Measurements from ENCODE around the gene UPB1.

Gene UPB1

DNA sequence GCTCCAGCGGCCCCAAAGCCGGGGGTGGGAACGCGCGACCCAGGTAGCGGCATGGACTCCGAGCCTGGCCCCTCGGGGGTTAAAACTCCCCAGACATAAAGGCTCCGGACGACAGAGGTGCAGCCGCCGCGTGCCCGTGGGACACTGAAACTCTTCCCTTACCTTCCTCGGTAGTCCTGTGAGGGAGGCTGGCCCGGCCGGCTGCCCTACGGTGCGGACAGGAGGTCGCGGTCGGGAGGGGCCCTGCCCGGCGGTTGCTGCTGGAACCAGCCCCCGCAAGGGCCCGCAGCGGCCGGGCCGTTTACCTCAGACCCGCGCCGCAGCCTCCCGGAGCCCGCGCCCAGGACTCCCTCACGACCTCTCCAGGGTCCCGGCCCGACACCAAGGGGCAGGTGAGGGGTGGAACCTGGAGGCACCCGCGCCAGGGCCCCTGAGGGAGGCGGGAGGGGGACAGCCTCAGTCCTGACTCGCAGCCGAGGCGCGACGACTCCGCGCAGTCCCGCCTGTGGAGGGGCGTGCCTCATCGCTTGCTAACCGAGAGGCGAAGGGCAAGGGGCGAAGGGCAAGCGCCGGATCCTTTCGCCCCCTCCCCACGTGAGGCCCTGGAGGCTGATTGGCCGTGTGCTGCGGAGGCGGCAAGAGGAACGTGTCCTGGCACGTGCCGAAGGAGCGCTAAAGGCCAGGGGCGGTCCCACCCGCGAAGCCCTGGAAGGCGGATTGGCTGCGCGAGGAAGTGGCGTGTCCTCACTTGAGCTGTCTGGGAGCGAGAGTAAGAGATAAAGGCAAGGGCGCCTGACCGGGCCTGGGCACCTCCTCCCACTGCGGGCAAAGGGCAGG lies at the start of gene UPB1:
Gene UPB1 (plus strand): TSS at position 805 of the 837 bp plus-strand sequence. CDS start 72 bp downstream, outside the sequence.
- FAIRE-seq: no peak

DNA sequence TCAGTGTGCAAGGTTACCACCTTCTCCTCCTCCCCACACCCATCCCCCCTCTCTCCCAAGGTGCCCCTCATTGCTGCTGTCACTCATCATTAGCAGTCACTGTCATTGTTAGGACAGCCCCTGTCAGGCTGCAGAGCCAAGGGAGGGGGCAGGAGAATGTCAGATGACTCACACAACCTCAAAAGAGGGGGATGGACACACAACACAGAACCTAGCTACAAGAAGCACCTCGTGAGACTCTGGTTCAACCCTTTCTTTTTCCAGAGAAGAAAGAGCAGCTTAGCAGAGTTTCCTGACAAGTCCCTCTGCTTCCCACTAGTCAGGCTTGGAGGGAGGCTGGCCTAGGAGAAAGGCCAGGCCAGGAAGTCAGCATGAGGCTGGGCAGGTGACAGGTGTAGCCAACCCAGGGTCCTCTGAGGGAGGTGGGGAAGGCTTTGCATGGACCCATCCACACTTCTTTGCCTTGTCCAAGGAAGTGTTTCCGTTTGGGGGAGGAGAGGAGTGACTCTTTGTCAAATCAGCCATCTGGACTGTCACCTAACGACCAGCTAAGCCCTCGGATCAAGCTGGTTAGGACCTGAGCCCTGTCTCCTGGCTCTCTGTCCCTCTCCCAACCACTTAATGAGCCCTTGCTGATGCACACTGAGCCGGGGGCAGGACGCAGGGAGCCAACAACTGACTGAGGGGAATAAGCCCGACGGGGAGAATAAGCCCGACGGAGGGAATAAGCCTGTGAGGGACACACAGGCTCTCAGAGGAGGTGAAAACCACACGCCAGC lies 49.5 kb upstream of the UPB1 start:
- no peak for FAIRE-seq

DNA sequence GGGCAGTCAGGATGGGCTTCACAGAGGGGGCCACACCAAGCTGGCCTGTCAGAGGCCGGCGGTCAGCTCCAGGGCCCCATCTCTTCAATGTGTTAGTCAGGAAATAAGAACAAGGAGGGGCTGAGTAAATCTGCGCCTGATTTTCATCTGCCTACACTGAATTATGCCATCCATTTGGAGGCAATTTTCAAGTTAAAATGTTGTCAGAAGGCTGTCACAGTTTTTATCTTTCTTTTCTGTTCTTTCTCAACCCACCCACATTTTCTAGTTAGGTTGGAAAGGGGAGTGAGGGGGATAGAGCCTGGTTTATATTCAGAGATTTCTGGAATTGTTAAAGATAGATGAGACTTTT lies 48.9 kb upstream of the UPB1 start:
- FAIRE-seq: no peak

DNA sequence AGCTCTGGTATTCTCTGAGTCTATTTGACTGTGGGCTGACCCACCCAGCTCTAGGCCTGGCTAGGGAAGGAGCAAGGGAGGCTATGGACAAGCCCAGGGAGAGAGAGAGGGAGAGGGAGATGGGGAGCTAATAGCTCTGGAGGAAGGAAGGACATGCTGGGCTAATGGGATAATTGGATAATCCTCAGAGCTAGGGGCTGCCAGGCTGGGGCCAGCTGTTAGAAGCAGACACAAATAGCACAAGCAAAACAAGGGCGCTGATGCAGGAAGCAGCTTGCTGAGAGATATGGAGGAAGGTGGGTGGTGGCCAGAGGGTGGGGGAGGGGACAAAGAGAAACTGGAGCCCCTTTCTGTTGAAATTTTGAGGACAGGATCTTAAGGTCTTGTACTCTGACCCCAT lies 44.5 kb upstream of the UPB1 start:
- FAIRE-seq: no peak

DNA sequence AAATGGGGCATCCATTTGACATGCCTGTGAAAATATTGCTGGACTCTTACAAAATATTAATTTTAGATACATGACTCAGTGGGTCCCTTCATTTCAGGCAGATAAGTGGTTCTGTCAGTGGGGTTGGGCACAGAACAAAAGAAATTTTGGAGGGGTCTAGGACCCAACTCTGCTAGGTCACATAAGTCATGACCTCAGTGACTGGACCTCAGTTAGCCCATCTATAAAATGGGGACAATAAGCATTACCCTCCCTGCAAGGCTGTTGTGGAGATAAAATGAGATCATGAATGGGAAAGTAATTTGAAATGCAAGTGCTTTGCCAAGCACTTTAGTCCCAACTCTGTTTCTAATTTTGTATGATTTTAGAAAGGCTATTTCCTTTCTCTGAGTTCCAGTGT lies 44.0 kb upstream of the UPB1 start:
- no peak for FAIRE-seq

DNA sequence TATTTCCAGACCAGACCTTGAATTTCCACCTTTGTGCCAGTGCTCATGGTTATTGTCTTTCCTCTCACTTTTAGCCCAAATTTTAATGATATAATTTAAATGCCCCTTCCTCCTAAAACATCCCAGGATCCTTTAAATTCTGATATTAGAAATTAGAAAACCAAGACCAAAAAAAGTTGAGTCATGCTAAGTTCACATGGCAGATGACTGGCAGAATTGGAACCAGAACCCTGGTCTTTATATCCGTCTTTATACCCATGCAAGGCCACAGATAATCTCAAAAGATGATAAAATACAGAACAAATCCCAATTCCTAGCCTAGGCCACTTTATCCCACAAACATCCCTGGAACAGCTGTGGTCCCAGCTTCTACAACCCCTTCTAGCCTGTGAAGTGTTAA lies 41.3 kb upstream of the UPB1 start:
- no peak for FAIRE-seq

DNA sequence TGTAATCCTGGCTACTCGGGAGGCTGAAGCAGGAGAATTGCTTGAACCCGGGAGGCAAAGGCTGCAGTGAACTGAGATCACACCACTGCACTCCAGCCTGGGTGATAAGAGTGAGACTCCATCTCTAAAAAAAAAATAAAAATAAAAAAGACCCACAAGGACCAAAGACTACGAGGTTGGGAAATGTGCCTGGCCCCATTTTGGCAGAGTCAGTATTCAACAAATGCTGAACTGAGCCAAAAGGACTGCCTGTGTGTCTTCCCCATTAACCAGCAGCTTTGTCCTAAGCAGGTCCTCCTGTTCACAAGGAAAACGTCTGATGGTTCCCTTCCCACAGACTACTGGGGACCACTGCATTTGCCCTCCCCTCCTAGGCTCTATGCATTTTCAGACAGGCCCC lies 40.1 kb upstream of the UPB1 start:
- FAIRE-seq: no peak

DNA sequence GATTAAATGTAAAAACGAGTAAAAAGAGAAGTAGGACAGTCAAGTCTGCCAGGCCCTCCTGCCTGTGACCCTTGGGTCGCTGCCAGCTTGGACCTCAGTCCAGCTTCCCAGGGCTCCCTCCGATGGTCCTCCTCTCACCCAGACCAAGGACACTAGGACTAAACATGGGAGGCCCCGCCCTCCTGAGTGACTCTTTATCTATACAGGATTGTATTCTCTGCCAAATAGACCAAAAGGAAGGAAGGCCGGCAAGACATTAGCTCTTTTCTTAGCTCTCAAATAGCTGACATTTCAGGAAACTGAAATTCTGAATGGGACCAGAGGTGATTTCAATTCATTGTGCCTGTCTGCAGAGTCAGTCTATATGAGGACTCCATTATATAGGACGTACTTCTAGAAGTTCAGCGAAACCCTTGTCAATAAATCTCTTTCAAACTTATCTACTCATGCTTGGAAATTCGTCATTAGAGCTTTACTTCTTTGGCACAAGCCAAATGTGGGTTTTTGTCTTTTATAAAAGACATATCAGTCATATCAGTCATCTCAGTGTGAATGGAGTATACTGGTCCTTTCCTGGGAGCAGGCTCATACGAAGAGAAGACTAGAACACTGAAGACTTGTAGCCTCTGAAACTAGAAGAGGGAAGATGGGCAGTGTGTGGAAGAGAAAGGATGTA lies 39.2 kb upstream of the UPB1 start:
- FAIRE-seq: no peak

DNA sequence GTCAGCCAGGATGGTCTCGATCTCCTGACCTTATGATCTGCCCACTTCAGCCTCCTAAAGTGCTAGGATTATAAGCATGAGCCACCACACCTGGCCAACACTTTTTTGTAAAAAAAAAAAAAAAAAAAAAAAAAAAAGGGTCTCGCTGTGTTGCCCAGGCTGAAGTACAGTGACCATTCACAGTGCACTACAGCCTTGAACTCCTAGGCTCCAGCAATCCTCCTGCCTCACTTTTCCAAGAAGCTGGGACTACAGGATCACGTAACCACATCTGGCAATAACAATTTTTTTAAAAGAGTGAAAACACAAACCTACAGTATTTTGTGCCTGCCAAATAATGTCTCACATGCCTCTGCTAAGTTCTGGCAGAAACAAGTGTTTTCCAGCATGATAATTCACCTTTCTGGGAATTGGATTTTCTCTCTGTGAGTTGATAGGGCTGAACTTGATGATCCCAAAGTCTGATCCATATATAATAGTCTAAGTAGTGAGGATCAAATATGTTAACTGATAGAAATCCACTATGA lies 37.2 kb upstream of the UPB1 start:
- no peak for FAIRE-seq

DNA sequence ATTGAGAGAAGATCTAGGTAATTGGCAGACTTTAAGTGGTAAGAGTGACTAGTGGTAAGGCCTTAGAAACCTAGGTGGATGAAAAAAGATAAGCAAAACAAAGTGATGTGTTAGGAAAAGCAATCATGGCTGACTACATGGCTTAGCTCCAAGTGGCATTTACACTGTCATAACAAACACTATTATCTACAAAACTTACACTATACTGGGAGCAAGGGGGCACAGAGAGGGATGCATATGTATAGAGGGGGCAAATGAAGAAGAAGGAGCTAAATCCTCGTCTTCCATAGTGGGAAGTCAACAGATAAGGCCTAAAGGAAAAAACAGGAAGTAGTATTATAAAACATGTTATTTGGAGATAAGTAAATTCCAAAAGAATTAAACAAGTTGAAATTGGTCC lies 35.2 kb upstream of the UPB1 start:
- no peak for FAIRE-seq

DNA sequence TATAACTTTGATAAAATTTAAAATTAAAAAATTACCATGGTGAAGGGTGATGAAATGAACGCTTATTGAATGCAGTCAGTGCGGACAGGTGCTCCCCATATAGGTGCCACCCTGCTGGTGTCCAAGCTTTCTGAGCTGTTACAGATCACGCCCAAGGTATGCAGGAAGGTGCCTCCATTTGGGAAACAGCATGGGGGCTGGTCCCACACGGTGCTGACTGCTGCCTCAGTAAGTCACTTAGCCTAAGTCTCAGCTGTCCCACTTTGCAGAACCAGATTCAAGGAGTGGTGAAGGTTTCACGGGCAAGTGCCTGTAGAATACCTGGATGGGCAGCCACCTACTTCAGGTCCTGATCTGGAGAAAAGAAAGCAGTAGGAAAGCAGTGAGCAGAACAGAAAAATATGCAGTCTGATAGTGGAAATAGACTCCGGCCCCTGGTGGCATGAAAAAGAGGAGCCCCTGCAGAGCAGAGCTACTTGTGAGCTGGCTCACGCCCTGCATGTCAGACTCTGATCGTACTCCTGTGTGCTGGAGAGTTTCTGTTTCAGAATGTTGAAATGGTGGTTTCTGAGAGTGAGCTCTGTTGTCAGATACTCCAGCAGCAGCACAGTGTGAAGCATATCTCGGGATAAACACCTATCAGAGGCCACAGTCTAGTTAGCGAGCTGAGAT lies 34.6 kb upstream of the UPB1 start:
- FAIRE-seq: no peak

DNA sequence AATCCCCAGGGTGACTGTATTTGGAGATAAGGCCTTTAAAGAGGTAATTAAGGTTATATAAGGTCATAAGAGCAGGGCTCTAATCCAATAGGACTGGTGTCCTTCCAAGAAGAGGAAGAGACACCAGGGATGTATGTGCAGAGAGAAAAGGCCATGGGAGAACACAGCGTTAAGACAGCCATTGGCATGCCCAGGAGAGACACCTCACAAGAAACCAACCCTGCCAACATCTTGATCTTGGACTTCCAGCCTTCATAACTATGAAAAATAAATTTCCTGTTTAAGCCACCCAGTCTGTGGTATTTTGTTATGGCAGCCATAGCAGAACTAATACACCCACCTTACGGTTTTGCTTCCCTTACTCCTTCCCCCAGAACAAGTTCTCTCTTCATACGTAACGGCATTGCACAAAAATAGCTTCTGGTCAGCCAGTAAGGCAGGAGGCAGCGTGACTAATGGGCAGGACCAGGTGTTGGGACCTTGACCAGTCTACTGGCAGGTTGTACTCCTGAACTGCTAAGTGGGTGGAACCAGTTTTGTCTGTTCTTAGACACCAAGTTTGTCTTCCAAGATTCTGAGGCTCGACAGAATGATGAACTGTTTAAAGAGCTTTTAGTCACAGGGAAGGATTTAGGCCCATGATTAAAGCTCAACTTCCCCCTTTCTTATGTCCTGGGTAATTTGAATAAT lies 31.9 kb upstream of the UPB1 start:
- no peak for FAIRE-seq

DNA sequence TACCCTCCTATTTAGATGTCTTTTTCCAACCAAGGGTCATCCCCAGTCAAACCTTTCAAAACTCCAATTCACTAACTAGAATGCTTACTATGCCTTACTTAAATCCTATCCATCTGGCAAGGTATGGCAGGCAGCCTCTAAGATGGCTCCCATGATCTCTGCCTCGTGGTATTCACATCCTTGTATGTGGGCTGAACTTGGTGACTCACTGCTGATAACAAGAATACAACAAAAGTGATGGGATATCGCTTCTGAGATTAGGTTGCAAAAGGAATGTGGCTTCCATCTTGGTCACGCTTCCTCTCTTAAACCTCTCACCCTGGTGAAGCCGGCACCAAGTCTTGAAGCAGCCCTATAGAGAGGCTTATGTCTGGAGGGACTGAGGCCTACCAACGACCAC lies 29.6 kb upstream of the UPB1 start:
- no peak for FAIRE-seq

DNA sequence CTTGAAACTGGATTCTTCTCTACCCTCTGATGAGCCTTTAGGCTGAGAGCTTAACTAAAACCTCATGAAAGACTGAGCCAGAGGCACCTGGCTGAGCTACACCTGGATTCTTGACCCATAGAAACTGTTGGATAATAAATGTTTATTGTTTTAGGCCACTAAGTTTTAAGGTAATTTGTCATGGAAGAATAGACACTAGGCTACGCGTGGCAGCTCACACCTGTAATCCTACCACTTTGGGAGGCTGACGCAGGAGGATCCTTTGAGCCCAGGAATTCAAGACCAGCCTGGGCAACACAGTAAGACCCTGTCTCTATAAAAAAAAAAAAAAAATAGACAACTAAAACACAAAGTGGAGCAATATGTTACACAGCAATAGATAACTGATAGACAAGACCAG lies 29.2 kb upstream of the UPB1 start:
- FAIRE-seq: no peak

DNA sequence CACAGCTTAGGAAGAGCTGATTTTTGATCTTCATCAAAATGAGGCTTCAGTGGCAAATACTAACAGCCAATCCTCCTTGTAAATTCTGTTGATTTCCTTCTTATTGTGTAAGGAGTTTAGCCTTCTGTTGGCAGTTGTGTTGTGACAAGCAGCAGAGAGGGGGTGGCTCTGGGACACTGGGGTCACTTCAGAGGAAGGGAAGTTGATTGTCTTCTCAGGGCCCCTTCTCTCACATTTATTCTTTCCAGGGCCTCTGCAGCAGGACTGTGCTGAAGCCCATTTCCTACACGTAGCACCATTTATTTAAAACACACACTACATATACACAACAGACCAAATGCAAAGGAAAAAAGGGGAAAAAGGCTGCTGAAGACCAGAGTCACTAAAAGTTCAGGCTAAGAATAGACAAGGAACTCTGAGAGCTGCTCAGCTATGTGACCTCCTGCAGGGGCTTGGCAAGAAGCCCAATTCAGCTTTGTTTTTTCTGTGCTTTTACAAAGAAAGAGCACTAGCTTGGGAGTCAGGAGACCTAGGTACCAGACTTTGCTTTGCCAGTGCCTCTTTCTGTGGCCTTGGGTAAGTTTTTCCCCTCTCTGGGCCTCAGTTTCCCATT lies 28.3 kb upstream of the UPB1 start:
- FAIRE-seq: no peak

DNA sequence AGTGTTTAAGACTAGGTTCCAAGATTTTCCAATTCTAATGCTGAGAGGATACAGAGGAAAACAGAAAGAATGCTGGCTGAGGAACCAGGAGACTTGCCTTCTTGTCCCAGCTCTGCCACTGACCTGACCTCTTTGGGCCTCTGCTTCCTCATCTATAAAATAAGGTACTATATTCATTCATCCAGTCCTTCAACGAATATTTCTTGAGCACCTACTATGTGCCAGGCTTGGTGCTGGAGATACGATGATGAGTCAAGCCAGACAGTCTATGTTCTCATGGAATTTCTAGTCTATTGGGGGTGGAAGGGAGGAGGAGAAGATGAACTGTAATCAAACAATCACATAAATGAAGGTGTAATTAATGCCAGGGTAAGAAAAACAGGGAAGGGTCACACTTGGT lies 27.8 kb upstream of the UPB1 start:
- no peak for FAIRE-seq

DNA sequence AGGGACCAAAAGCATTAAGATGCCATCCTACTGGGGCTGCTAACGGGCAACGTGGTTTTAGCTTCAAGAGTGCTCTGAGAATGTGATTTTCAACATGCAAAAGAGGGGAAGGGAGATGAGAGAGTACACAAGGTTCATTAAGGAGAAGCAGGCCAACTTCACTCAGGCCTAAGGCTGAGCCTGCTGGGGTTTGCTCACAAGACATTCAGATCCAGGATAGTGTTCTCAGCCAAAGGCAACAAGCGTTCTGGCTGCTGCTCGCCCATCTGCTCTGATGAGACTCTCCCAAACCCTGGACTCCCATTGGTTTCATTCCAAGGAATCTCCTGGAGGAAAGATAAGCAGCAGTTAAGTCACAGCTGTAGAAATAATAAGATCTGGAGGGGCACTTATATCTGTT lies 23.6 kb upstream of the UPB1 start:
- FAIRE-seq: no peak

DNA sequence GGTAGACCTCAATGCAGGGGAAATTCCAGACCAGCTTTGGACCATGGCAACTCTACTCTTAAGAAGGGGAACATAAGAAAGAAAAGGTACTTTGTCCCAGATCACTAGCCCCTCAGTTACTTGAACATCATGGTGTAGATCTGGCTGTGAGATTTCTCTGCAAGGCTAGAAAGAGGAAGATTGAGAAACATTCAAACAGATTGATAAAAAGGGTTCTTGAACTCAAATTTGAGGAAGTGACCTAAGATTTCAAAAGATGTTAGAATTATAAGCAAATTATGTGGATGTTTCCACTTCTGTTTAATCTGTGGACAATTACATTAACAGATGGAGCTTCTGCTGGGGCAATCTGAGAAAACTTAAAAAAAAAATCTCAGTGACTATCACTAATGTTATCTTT lies 21.8 kb upstream of the UPB1 start:
- no peak for FAIRE-seq

DNA sequence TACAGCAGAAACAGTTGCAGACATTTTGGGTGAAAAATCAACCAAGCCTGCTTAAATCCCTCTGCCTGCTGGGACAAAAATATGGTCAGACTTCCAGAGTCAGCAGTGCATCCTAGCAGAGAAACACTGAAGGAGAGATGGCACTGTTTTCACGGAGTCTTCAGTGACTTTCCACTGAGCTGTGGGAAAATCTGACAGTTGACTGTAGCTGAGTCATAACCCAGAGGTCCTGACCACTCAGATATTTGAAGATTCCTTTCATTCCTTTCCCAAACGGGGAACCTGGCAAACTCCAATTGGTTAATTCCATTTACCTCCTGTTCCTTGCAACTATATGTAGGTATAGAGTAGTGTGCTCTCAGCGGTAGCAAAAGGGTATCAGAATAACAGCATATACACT lies 20.9 kb upstream of the UPB1 start:
- no peak for FAIRE-seq

DNA sequence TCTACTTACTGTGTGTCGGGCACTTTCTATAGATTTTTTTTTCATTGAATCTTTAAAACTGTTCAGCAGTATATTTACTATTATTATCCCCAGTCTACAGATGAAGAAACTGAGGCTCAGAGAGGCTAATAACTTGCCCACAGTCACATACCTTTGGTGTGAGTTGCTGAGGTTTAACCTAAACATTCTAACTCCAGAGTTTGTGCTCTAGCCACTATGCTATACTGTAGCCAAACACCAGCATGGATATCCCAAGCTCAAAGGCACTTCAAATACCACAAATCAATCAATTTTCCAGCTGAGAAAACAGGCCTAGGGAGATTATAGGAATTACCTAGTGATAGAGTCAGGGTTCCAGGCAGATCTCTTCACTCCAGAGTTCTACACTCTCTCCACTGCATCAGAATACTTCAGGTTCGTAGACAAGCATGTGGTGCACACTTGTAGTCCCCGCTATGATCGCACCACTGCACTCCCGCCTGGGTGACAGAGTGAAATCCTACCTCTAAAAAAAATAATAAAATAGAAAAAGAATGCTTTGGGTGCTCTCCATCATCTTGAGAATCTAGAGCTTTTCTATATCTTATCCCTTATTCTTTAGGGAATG lies 20.4 kb upstream of the UPB1 start:
- no peak for FAIRE-seq

DNA sequence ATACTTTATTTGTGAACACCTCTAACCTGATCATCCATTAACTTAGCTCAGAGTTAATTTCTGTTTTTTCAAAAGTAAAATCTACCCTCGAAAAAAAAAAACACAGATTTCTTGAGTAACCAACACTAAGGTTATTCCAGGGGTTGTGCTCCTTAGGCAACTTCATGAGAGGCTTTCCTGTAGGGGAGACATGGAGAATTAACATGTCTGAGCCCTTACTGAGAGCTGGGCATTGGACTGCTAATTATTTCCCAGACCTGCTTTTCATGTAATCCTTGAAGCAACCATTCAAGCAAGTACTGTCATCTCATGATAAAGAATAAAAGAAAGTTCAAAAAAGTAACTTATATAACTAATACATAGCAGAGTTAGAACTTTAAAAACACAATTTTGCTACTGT lies 13.5 kb upstream of the UPB1 start:
- no peak for FAIRE-seq

DNA sequence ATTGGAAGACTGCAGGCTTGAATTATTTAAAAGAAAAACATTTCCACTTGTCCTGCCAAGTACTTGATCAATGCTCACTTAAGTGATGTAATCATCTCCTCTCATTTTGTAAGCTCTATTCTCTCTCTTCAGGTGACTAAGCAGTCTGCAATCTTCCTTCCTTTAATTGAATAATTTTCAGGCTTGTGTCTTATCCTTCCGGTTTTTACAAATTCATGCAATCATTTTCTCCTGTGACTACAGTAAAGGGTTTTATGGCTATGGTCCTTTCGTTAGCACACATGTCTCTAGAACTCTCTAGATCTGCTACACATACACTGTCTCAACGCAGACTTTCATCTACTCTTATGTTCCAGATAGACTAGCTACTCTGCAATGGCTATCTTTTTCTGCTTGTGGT lies 12.6 kb upstream of the UPB1 start:
- FAIRE-seq: no peak
